DND-41 (cell line): Measurements from ENCODE around the gene COX10.
"Not testable (repeated sequence)": the region's sequence is repeated elsewhere in the genome, so short reads cannot be mapped to it uniquely, and the experiment has no call there.

ENCODE experiments used
- ATAC-seq: fragments of 200-7000 bp; cut with Tn5 transposase; 3 replicates; pipeline ENCODE4 v1.9.1; 2021; ENCODE audit warnings: low read depth; ENCODE audit not compliant: insufficient read depth
- DNase-seq: peaks from one replicate; pipeline ENCODE4 v3.0.0-alpha.2; 2020
- H2AFZ ChIP-seq: 2 replicates; pipeline ENCODE4 v1.6.0; 2012; ENCODE audit warnings: low read depth, low read length
- H3K27ac ChIP-seq: 2 replicates; pipeline ENCODE4 v1.5.1; 2012; ENCODE audit warnings: low read length, inconsistent platforms
- H3K27me3 ChIP-seq: fragments of 200-600 bp; sonication (generic); 2 replicates; pipeline ENCODE4 v1.6.0; 2012; ENCODE audit warnings: low read length, mild to moderate bottlenecking, inconsistent platforms; ENCODE audit not compliant: insufficient read depth, poor library complexity
- H3K36me3 ChIP-seq: 2 replicates; pipeline ENCODE4 v1.5.1; 2012; ENCODE audit warnings: low read length, inconsistent platforms; ENCODE audit not compliant: insufficient read depth
- H3K4me1 ChIP-seq: 2 replicates; pipeline ENCODE4 v1.5.1; 2012; ENCODE audit warnings: mild to moderate bottlenecking, low read length; ENCODE audit not compliant: insufficient read depth
- H3K4me2 ChIP-seq: 2 replicates; pipeline ENCODE4 v1.6.0; 2012; ENCODE audit warnings: mild to moderate bottlenecking, moderate library complexity, low read length, inconsistent platforms; ENCODE audit not compliant: insufficient read depth
- H3K4me3 ChIP-seq, 2 experiments: fragments of 200-600 bp in 1 of 2; shearing (Covaris generic) in 1 of 2; 2 replicates each; pipeline ENCODE4 v1.5.1; 2012 to 2016; ENCODE audit warnings: inconsistent platforms in 2 of 2, low read length in 2 of 2, mild to moderate bottlenecking in 2 of 2, low read depth in 1 of 2, moderate library complexity in 1 of 2
- H3K79me2 ChIP-seq: 2 replicates; pipeline ENCODE4 v1.6.0; 2012; ENCODE audit warnings: low read length, inconsistent platforms; ENCODE audit not compliant: insufficient read depth
- H3K9ac ChIP-seq: 2 replicates; pipeline ENCODE4 v1.6.0; 2012; ENCODE audit warnings: low read depth, mild to moderate bottlenecking, inconsistent platforms, low read length, moderate library complexity
- H3K9me3 ChIP-seq: 2 replicates; pipeline ENCODE4 v1.5.1; 2012; ENCODE audit warnings: low read length, moderate library complexity, mild to moderate bottlenecking, inconsistent platforms; ENCODE audit not compliant: insufficient read depth, severe bottlenecking
- H4K20me1 ChIP-seq: 2 replicates; pipeline ENCODE4 v1.6.0; 2012; ENCODE audit warnings: low read length; ENCODE audit not compliant: insufficient read depth
- CTCF ChIP-seq: IDR thresholded peaks from 2 replicates; pipeline ENCODE4 v1.5.1; 2012; ENCODE audit warnings: borderline replicate concordance, low read length, moderate library complexity, mild to moderate bottlenecking; ENCODE audit not compliant: poor library complexity, severe bottlenecking; ENCODE audit errors: extremely low read depth
- EZH2 ChIP-seq: IDR thresholded peaks from 3 replicates; pipeline ENCODE4 v1.6.1; 2012; ENCODE audit warnings: borderline replicate concordance, low read depth, mild to moderate bottlenecking, moderate library complexity, low read length, inconsistent platforms; ENCODE audit not compliant: severe bottlenecking

Gene COX10

DNA sequence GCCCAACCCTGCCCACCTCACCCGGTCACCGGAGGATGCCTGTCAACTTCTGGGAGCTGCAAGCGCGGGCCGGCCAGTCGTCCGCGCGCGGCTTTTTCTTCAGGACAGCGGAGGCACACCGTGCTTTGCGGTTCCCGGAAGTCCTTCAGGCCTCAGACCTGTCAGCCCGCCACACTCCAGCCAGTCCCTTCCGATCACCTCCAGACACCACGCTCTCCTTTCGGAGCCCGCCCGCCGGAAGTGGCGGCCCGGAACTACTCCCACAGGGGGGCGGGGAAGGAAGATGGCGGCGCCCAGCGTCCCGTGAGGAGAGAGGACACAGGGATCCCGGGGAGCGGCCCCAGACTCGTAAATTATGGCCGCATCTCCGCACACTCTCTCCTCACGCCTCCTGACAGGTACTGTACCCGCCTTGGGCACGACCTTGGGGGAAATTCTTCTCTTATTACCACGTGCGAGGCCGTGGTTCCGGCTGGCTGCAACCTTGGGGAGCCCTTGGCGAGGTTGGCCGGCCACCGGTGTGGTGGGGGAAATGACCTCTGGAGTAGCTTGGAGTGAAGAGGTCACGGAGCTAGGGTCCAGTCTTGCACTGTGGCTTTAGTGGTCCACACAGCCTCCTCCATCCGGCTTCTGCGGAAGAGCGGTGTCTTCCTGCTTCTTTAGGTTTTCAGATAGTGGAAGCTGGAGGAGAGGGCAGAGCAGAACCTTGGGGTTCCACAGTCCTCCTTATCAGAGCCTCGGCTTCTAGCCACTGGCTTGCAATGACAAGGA, at the start of gene COX10:
COX10 (plus strand) TSS at position 254 of the 771 bp plus-strand sequence; CDS start at position 356, 102 bp downstream.
- DNase-seq, result peak; percentile 85
- Histone ChIP-seq H3K9me3 (no peaks in the 10 kb centered on the region), H3K9ac (peak within 1 kb of the TSS; percentile 87), H3K4me1 (peaks cover 31% of the 10 kb centered on the region), H3K4me2 (peak within 1 kb of the TSS; percentile 90), H3K36me3 (peaks cover 23% of the 10 kb centered on the region), H4K20me1 (peaks cover 3% of the 10 kb centered on the region; the same call in 1 of the 2 replicates), H3K27me3 (no peaks in the 10 kb centered on the region), H3K27ac (peak within 1 kb of the TSS; percentile 94), H3K4me3 (peak within 1 kb of the TSS; percentile 87 to 97), H3K79me2 (peaks cover 85% of the 10 kb centered on the region), H2AFZ (peak within 1 kb of the TSS; percentile 99)
- peak; percentile 98 for ATAC-seq
- TF ChIP-seq EZH2 (no peak), CTCF (no peak)

DNA sequence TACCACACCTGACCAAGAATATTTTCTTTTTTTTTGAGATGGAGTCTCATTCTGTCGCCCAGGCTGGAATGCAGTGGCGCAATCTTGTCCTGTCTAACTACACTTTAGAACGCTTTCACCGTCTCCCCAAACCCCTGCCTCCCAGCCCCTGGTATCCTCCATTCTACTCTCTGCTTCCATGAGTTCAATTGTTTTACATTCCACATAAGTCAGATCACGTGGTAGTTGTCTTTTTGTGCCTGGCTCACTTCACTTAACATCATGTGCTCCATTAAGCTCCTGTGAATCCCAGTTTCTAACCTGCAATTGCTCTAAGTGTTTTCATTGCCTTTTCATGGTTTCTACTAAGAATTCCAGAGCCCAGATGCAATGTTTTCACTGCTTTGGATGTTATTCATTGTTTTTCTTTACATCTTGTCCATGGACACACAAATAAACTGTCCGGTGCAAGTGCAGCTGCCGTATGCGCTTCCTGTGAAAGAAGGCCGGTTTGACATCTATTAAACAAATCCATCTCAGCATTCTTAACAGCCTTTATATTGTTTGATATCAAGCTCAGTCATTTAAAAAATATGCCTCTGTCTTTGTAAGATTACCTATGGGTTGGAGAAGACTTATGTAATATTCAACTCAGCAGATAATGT, 47.5 kb upstream of the COX10 start:
- H3K27ac ChIP-seq, DNase-seq, H3K36me3 ChIP-seq, H3K4me2 ChIP-seq, ATAC-seq, H2AFZ ChIP-seq, H3K79me2 ChIP-seq, H3K9me3 ChIP-seq, H3K4me1 ChIP-seq, H3K27me3 ChIP-seq, H4K20me1 ChIP-seq, H3K9ac ChIP-seq, H3K4me3 ChIP-seq: not testable (repeated sequence)

- ATAC-seq, H3K79me2 ChIP-seq, H3K4me1 ChIP-seq, H3K4me3 ChIP-seq, H3K27ac ChIP-seq, H3K27me3 ChIP-seq, H3K9ac ChIP-seq, H3K9me3 ChIP-seq, H3K4me2 ChIP-seq, H4K20me1 ChIP-seq, DNase-seq, H2AFZ ChIP-seq: not testable (repeated sequence)
- H3K36me3 ChIP-seq, result peaks cover 27% of the 10 kb centered on the region
Observed at GRCh38 chr17:14029755-14030154, 39.5 kb upstream of the COX10 start.

DNA sequence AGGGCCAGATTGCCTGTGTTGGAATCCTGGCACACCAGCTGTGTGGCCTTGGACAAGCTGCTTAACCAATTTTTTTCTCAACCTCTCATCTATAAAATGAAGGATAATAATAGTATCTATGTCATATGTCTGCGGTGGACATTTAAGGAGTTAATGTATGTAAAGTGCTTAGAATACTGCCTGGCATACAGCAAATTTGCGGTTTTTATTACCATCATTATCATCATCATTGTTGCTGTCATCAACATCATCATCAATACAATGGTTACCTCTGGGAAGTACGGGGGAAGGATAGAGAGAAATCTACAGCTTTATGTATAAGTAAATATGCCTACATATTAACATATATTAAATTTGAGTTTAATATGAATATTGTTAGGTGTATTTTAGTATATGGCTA, 37.1 kb upstream of the COX10 start:
- H3K4me1 ChIP-seq, result no peaks in the 10 kb centered on the region
- no peaks in the 10 kb centered on the region for H3K27me3 ChIP-seq
- H3K9me3 ChIP-seq, result no peaks in the 10 kb centered on the region
- no peaks in the 10 kb centered on the region for H3K79me2 ChIP-seq
- H4K20me1 ChIP-seq, result no peaks in the 10 kb centered on the region
- H2AFZ ChIP-seq, result no peak overlapping the region
- ATAC-seq (no peak), DNase-seq (no peak)
- TF ChIP-seq CTCF (no peak), EZH2 (no peak)
- H3K27ac ChIP-seq, result no peak overlapping the region
- H3K4me3 ChIP-seq, result no peak overlapping the region
- no peak overlapping the region for H3K9ac ChIP-seq
- no peak overlapping the region for H3K4me2 ChIP-seq
- peaks cover 27% of the 10 kb centered on the region for H3K36me3 ChIP-seq
